HepG2 (cell line): ENCODE measurements around the gene CDC37L1. TPM values are rescaled to one million over a fixed set of nuclear protein-coding genes. Genes with fewer than 3 reads are reported as not detected.

Experiments used
- FOXJ3 ChIP-seq: sonication (generic); formaldehyde crosslinking; IDR thresholded peaks from 2 replicates; pipeline ENCODE4 v1.4.0; 2020; ENCODE audit warnings: missing genetic modification reagents, mild to moderate bottlenecking, borderline replicate concordance
- FOXM1 ChIP-seq: sonication (generic); formaldehyde crosslinking; IDR thresholded peaks from 2 replicates; pipeline ENCODE4 v1.5.0; 2020; ENCODE audit warnings: missing genetic modification reagents
- KLF9 ChIP-seq: IDR thresholded peaks from 2 replicates; pipeline ENCODE4 v1.6.1; 2016; ENCODE audit warnings: low read depth
- MED13 ChIP-seq: sonication (generic); formaldehyde crosslinking; IDR thresholded peaks from 2 replicates; pipeline ENCODE4 v1.5.0; 2020; ENCODE audit warnings: missing genetic modification reagents
- MEF2D ChIP-seq: sonication (generic); formaldehyde crosslinking; IDR thresholded peaks from 2 replicates; pipeline ENCODE4 v1.5.1; 2020; ENCODE audit warnings: mild to moderate bottlenecking, missing genetic modification reagents
- MIER3 ChIP-seq: IDR thresholded peaks from 2 replicates; pipeline ENCODE4 v1.6.1; 2016; ENCODE audit warnings: missing compliant biosample characterization, borderline replicate concordance
- MIXL1 ChIP-seq: IDR thresholded peaks from 2 replicates; pipeline ENCODE4 v1.6.1; 2016
- RARA ChIP-seq: IDR thresholded peaks from 2 replicates; pipeline ENCODE4 v1.6.1; 2016; ENCODE audit warnings: missing genetic modification reagents, missing compliant biosample characterization
- SAP130 ChIP-seq: IDR thresholded peaks from 2 replicates; pipeline ENCODE4 v1.6.1; 2016; ENCODE audit warnings: low read depth
- SMAD1 ChIP-seq: sonication (generic); formaldehyde crosslinking; IDR thresholded peaks from 2 replicates; pipeline ENCODE4 v1.4.0; 2020; ENCODE audit warnings: missing genetic modification reagents, low read depth, mild to moderate bottlenecking, borderline replicate concordance
- TBX2 ChIP-seq: sonication (generic); formaldehyde crosslinking; IDR thresholded peaks from 2 replicates; pipeline ENCODE4 v1.5.0; 2020; ENCODE audit warnings: missing genetic modification reagents, mild to moderate bottlenecking, borderline replicate concordance
- TERF1 ChIP-seq: sonication (generic); formaldehyde crosslinking; IDR thresholded peaks from 2 replicates; pipeline ENCODE4 v1.8.0; 2022; ENCODE audit warnings: mild to moderate bottlenecking, missing genetic modification reagents, moderate library complexity
- WIZ ChIP-seq: sonication (generic); formaldehyde crosslinking; IDR thresholded peaks from 2 replicates; pipeline ENCODE4 v1.5.1; 2020; ENCODE audit warnings: mild to moderate bottlenecking, missing genetic modification reagents
- ZBTB34 ChIP-seq: sonication (generic); formaldehyde crosslinking; IDR thresholded peaks from 2 replicates; pipeline ENCODE4 v1.8.0; 2022; ENCODE audit warnings: mild to moderate bottlenecking, missing genetic modification reagents
- ZNF24 ChIP-seq: fragments of 450-650 bp; IDR thresholded peaks from 2 replicates; pipeline ENCODE4 v1.6.1; 2017; ENCODE audit warnings: antibody characterized with exemption, mild to moderate bottlenecking
- ZNF318 ChIP-seq: sonication (generic); formaldehyde crosslinking; IDR thresholded peaks from 2 replicates; pipeline ENCODE4 v1.4.0; 2020; ENCODE audit warnings: mild to moderate bottlenecking, missing genetic modification reagents
- ZNF337 ChIP-seq: sonication (generic); formaldehyde crosslinking; IDR thresholded peaks from 2 replicates; pipeline ENCODE4 v1.5.1; 2020; ENCODE audit warnings: missing genetic modification reagents, low read depth, mild to moderate bottlenecking, borderline replicate concordance
- ZNF556 ChIP-seq: sonication (generic); formaldehyde crosslinking; IDR thresholded peaks from 2 replicates; pipeline ENCODE4 v1.4.0; 2020; ENCODE audit warnings: mild to moderate bottlenecking, missing genetic modification reagents, borderline replicate concordance
- ZNF564 ChIP-seq: sonication (generic); formaldehyde crosslinking; IDR thresholded peaks from 2 replicates; pipeline ENCODE4 v1.8.1; 2023; ENCODE audit warnings: mild to moderate bottlenecking, missing genetic modification reagents
- polyA plus RNA-seq, 8 experiments: library from polyadenylated mRNA; depleted of rRNA in 3 of 8; stranded (reverse) in 7 of 8; unstranded in 1 of 8; fragments of >200 nt; fragmentation: Illumina TruSeq in 4 of 8; extraction: Trizol in 4 of 8; gene quantifications; 2 replicates each; pipeline versions ENCODE4 v1.2.1 to v1.2.3, GENCODE V29; 2011 to 2016; ENCODE audit warnings: low read depth in 4 of 8, missing spikeins in 1 of 8, mixed read lengths in 1 of 8; ENCODE audit not compliant: insufficient read depth in 1 of 8
- total RNA-seq, 5 experiments: library from RNA; depleted of rRNA; stranded (reverse); fragments of >200 nt; fragmentation: Illumina TruSeq; extraction: Trizol; gene quantifications; 2 replicates each; pipeline ENCODE4 v1.2.3, GENCODE V29; 2016; ENCODE audit warnings: low read depth in 1 of 5

CDC37L1 gene
- total and polyA plus RNA-seq, 2 of the 13 experiments (the other 11 are each of a cell fraction or from before 2014, with no cell fraction given): 5.5 to 17.0 TPM

- TF ChIP-seq ZNF318 (no peak), FOXM1 (CRISPR knock-in tag) (no peak), MED13 (CRISPR knock-in tag) (no peak), ZNF556 (CRISPR knock-in tag) (no peak), ZNF337 (CRISPR knock-in tag) (no peak), MIXL1 (CRISPR knock-in tag) (no peak), KLF9 (CRISPR knock-in tag) (no peak), RARA (CRISPR knock-in tag) (peak; percentile 11; the same call in 1 of the 2 replicates), WIZ (CRISPR knock-in tag) (no peak), SMAD1 (CRISPR knock-in tag) (no peak), ZBTB34 (CRISPR knock-in tag) (0 out of 2 replicates have a peak, but pooled peaks have one; percentile 74), SAP130 (CRISPR knock-in tag) (peak; percentile 41), TERF1 (CRISPR knock-in tag) (no peak), FOXJ3 (CRISPR knock-in tag) (peak; percentile 75; the same call in 1 of the 2 replicates), ZNF24 (0 out of 2 replicates have a peak, but pooled peaks have one; percentile 16), MIER3 (peak; percentile 31; the same call in 1 of the 2 replicates), ZNF564 (CRISPR knock-in tag) (no peak), MEF2D (no peak), TBX2 (peak; percentile 73)
These were observed 21.8 kb upstream of the CDC37L1 start (continued) for GRCh38 chr9:4657426-4658159.
